IPS-NIHi7 (cell line): ENCODE results near the gene MSRB2.

Experiments used
- DNase-seq: peaks from one replicate; pipeline ENCODE4 v3.0.0; 2012; ENCODE audit warnings: mixed read lengths; ENCODE audit errors: extremely low spot score

MSRB2 gene

DNA sequence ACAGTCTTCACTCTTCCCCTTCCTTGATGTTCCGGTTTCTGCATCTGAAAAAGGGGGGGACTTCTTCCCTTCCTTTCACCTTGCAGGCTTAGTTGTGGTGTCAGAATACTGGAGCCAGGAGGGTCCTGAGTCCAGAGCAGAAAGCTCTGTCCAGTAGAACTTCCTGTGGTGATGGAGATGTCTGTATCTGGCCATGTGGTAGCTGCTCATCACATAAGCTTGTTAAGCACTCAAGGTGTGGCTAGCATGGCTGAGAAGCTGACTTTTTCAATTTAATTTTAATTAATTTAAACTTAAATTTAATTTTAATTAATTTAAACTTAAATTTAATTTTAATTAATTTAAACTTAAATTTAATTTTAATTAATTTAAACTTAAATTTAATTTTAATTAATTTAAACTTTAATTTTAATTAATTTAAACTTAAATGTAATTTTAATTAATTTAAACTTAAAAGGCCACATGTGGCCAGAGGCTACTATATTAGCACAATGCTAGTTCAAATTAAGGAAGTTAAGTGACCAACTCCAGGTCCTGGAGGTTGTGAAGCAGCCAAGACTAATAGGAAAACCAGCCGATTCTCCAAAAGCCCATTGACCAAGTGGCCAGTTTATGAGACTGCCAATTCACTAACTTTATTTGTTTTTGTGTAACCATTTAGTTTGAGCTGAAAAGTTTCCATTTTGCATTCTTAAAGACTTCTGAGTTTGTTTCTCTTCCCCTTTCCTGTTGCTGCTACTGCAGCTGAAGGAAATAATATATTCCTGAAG lies 16.3 kb downstream of the MSRB2 start:
- no peak for DNase-seq

DNA sequence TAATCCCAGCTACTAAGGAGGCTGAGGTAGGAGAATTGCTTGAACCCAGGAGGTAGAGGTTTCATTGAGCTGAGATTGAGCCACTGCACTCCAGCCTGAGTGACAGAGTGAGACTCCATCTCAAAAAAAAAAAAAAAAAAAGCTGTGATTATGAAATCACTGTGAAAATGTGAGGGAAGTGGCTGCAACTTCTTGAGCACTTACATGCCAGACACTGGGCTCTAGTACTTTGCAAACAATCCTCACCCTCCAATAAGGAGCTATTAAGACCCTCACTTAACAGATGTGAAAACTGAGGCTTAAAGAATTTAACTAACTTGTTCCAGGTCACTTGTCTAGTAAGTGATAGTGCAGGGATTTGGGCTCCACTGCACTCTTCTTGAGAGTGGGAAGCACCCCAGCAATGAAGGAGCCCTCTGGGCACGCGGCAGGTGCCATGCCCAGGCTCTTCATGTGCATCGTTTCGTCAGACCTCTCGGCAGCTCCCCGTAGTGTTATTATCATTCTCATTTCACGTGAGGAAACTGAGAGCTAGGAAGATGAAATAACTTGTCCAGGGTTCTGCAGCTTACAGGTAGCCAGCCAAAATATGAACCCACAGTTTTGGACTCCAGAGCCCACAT lies 19.0 kb downstream of the MSRB2 start:
- DNase-seq: no peak

DNA sequence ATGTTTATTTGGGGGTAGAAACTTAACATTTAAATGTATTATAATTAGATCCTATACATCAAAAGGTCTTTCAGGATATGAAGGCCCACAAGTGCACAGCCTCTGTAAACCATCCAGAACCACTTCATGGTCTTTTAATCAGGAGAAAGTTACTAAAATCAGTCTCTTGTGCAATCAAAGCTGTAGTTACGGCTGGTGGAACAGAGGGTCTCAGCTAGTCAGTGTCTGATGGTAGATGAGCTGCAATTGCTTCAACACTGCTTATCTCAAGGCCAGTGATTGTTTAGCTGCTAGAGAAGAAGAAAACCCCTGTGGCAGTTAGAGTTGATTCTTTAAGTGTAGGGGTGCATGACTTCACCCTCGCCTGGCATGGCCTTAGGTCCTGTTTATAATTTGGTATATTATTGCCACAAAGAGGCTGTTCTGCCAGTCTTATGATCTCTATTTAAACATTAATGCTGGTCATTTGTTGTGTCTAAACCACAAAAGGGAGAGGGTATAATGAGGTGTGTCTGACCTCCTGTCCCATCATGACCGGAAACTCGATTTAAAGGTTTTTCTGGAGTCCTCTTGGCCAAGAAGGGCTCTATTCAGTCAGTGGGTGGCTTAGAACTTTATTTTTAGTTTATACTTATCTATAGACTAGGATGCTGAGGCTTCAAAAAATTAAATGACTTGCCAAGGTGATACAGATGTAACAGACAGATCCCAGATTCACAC lies 21.3 kb downstream of the MSRB2 start:
- no peak for DNase-seq

DNA sequence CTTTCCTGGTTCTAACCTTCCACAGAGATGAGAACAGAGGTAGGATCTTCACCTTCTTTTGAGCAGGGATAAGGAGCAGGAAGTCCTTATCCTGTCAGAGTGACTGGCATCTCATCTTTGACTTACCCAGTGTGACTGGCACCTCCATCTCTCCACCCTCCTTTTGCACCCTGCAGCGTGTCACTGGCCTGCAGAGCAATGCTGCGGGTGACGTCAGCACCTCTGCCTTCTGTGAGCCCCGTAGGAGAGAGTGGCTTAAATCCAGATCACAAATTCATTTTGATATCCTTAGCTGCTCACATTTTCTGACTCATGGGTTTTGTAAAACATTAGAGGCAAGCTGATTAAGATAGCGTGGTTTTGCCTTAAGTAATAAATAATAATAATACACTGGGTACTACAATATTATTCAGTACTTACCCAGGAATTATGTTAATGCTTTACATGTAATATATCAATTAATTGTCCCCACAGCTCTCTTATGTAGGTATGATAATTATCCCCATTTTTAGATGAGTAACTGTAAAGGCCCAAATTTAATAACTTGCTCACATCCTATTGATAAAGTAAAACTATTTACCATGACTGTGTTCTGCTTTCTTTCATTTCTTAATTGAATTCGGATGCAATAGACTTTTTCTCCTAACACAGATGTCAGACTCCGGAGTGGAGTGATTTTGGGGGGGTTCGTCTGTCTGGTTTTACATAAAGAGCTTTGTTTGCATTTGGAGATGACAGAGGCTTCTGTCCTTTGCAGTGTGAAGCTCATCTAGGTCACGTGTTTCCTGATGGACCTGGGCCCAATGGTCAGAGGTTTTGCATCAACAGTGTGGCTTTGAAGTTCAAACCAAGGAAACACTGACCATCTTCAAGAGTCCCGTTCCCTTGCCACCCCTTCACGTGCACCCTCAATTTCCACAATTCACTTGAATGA lies 24.9 kb downstream of the MSRB2 start:
- DNase-seq: no peak

DNA sequence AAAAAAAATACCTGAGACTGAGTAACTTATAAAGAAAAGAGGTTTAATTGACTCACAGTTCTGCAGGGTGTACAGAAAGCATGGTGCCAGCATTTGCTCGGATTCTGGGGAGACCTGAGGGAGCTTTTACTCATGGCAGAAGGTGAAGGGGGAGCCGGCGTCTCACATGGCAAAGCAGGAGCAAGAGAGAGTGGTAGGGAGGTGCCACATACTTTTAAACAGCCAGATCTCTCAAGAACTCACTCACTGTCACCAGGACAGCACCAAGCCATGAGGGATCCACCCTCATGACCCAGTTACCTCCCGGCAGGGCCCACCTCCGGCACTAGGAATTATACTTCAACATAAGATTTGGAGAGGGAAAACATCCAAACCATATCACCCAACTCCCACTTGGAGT lies 25.8 kb downstream of the MSRB2 start:
- no peak for DNase-seq

DNA sequence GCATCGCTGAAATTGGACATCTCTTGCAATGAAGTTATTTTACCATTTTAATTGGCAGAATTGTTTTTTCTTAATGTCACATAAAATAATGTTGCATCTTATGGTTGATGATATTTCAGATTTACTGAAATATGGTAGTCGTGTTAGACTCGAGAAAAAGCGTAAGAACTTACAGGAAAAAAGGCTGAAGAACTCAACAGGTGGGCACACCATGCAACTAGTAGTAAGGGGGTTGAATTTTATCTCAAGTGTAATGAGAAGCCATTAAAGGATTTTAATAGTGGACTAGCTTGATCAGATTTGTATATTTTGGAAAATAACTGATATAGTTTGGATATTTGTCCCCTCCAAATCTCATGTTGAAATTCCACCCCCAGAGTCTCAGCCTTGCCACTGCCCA lies 41.1 kb downstream of the MSRB2 start:
- no peak for DNase-seq

DNA sequence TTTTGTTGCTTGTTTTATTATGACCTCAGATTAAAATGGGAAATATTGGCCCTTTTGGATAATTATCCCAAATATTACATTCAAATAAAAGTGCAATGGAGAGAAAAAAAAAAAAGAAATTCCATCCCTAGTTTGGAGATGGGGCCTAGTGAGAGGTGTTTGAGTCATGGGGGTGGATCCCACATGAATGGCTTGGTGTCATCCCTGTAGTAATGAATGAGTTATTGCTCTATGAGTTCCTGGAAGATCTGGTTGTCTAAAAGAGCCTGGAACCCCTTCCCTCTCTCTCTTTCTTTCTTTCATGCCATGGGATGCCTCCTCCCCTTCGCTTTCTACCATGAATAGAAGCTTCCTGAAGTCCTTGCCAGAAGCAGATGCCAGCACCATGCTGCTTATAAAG lies 44.3 kb downstream of the MSRB2 start:
- DNase-seq: no peak

DNA sequence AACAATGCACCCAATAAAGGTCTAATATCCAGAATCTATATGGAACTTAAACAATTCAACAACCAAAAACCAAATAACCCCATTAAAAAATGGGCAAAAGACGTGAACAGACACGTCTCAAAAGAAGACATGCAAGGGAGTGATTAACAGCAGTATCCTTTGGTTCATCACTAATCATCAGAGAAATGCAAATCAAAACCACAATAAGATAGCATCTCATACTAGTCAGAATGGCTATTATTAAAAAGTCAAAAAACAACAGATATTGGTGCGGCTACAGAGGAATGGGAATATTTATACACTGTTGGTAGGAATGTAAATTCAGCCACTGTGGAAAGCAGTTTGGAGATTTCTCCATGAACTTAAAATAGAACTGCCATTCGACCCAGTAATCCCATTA lies 46.6 kb downstream of the MSRB2 start:
- no peak for DNase-seq

DNA sequence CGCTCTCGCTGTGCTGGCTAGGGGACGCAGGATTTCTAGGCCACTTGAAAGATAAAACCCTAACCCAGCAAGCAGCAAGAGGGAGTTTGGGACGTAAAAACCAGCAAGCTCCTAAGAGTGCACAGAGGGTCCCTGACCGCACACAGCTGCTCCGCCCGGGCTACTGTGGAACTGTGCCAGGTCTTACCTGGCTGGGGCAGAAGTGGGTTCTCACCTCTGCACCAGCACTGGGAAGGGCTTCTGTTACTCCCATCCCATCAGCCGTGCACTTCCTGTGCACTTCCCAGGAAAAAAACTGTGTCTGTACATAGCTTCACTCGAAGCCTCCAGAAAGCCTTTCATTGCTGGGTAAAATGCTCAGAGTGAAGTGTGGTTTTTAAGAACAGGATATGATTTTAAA lies 50.9 kb downstream of the MSRB2 start:
- no peak for DNase-seq

DNA sequence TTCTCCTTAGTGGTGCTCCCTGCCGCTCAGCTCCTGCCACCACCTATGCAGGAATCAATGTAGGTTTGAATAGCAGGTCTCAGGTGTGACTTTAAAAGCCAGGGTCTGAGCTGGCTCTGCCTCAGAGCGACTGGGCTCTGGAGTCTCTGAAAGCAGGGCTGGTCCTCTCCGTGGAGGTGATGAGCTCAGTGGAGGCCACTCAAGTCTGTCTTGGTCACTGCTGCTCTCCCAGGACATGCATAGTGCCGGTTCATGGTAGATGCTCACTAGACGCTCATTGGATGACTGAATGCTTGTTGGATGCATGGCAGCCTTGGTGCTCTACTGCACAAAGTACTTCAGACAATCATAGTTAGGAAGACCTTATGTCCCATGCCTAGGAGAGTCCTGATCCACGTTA lies 51.7 kb downstream of the MSRB2 start:
- DNase-seq: no peak

DNA sequence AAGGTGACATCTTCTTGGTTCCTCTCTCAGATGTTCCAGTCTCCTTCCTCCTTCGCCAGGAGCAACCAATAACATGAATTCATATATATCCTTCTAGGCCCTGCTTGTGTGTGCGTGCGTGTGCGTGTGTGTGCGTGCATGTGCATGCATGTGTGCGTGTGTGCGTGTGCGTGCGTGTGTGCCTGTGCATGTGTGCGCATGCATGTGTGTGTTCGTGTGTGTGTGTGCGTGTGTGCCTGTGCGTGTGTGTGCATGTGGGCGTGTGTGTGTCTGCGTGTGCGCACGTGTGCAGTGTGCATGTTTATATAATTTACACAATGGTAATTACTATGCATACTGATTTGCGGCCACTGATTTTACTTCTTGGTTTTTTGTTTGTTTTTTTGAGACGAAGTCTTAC lies 52.8 kb downstream of the MSRB2 start:
- DNase-seq: no peak

DNA sequence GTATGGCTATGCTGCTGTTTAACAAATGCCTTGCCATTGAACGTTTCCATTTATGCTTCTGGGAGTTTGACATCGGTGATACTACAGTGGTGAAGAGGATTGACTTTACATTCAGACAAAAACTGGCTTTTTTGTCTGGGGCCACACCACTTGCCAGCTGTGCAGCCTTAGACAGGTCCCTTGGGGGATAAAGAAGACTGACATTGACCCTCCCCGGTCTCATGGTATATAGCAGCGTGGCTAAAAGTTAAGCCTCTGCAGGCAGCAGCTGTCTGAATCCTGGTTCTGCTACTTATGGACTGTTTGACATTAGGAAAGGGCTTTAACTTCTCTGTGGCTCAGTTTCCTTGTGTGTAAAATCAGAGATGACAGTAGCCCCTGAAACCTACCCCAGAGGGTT lies 54.7 kb downstream of the MSRB2 start:
- DNase-seq: no peak

DNA sequence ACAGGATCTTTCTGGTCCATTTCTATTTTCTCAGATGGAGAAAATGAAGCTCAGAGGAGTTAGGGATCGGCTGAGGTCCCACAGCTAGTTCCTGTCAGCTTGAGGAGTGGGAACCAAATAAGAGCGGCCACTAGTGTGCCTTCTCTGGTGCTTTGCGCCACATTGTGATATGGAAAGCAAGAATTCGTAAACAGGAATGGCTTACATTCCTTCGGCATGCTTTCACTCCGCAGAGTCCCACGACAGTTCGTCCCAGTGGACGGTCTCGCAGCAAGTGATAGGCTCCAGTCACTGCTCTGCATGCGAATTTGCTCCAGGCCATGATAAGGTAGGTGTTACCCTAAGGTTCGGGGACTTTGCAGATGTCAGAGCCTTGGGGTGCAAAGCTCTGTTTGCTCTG lies 55.2 kb downstream of the MSRB2 start:
- DNase-seq: no peak

DNA sequence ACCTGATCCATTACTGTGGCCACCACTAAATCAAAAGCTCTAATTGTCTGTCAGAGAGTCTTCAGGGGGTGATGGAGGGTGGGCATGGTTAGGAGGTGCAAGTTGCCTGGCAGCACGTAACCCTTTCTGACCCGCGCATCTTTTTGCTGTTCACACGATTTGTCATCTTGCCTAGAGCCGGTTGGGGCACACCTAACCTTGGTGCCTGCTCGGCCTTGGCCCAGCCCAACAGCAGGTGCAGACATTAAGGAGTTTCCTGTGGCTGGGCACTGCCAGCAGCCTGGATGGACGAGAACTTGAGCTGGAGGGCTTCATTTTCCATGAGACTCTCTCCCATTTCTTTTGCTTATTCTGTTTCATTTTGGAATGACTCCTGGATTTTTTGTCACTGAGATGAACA lies 55.7 kb downstream of the MSRB2 start:
- no peak for DNase-seq

DNA sequence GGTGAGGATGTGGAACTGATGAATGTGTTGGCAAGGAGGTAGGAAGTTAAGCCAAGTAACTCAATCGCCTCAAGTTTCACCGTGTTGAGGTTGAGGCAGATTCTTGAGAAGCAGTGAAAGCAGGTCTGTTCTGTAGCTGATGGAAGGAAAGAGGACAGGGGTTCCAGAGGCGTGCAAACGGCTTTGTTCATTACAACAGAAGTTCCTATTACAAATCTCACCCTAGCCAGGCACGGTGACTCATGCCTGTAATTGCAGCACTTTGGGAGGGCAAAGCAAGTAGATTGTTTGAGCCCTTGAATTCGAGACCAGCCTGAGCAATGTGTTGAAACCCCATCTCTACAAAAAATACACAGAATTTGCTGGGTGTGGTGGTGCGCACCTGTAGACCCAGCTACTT lies 59.8 kb downstream of the MSRB2 start:
- no peak for DNase-seq

DNA sequence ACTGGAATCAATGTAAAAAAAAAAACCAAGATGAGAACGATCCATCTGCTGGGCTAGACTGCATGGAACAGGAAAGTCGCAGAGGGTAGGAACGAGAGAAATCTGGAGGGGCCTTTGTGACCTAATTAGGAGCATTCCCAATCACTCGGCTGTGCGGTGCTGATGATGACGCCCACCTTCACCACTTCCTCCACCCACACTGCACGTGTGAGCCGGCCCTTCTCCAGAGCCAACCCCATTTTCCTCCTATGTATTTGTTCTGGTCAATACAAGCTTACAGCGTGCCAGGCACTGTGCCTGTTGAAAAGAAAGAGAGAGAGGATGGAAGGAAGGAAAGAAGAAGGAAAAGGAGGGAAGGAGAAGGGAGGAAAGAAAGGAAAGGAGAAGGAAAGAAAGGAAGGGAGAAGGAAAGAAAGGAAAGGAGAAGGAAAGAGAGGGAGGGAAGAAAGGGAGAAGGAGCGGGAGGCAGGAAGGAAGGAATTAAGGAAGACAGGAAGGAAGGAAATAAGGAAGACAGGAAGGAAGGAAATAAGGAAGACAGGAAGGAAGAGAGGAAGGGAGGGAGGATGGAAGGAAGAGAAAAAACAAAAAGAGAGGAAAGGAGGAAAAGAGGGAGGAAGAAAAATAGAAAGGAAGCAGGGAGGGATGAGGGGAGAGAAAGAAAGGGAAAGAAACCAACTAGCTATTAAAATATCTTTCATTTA lies 61.2 kb downstream of the MSRB2 start:
- DNase-seq: no peak

DNA sequence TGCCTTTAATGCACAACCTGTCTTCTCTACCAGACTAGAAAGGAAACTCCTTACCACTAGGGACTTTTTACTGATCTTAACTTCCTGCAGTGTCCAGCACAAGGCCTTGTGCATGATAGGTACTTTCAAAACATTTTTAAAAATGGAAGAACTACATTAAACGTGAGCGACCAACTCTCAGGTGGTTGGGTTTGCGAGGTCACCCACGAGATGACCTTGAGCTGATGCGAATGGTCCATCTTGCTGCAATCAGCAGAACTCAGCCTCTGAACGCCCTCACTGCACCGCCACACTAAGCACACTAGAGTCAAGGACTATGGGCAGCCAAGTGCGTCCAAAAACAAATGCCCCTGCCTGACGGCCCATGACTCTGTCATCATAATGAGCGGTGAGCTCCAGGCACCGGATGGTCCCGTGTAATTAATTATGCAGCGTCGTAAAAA lies 61.9 kb downstream of the MSRB2 start:
- no peak for DNase-seq

DNA sequence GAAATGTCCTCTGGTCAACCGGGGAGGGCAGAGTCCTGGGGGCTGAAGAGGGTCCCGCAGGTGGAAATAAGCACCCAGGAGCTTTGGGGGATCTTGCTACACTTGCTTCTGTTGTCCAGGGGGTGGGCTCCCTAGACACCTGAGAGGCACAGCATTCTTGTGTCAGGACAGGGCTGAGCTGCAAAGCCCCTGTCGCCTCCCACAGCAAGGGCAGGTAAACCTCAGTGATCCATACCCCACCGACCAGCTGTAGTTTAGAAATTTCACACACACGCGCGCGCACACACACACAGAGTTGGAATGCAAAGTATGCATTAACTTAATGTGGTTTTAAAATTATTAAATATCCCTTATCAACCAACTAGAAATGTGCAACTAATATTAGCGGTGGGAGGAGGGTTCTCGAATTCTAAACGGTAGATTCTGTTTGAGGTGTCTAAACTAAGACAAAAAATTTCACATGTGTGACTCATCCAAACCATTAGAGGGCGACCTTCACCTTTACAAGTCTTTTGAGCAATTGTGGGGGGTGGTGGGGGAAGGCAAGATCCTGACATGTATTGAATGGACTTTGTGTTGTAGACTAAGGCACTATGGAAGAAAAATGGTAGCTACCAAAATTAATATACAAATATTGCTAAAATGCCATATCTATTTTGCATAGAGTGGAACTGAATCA lies 62.5 kb downstream of the MSRB2 start:
- peak; percentile 64 for DNase-seq

DNA sequence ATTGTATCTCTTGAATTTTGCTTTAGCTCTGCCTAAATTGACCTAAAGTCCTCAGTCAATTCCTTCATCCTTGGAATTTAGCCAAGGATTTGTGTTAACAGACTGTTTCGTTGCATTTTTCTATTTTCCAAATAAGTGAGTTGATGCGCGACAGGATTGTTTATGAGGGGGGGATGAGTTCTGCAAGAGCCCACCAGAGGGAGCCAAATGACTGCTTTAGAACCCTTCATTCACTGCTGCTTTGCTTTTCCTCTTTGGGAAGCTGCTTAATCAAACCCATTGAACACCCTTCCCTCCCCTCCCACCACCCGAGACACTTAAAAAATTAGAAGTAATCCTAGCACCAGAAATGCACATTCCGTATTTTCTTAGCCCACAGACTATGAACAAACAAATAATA lies 63.0 kb downstream of the MSRB2 start:
- DNase-seq: peak; percentile 80

DNA sequence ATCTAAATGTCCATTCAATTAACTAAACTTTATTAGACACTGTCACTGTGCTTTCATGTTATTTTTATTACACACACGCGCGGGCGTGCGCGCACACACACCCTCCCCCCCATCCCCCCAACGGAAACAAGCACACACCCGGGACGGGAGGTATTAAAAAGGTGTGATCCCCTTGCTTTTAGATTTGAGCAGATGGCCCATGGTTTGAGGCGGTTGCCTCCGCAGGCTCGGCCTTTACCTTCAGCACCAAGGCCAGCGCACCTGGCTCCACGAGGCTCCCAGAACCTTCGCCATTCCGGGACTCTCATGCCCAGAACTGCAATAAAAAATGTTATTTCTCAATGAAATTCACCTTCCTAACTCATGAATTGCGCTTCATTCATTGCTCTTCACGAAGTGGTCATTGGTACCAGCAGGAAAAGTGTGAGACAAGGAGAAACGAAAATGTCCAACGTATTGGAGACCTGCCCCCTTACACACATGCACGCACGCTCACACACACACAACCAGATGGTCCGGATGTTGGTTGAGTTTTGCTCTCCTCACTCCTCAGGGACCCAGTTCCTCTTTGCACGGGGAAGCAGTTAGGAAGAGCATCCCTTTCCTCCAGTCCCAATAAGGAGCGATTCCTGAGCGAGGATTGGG lies 76.0 kb downstream of the MSRB2 start:
- DNase-seq: peak; percentile 78
